ENCODE measurements around the gene C1orf232. TPM values are rescaled to one million over a fixed set of nuclear protein-coding genes. Genes with fewer than 3 reads are reported as not detected.

C1orf232 gene
- total and polyA plus RNA-seq, 2 of the 4 experiments (the other 2 are of a cell fraction): not detected

GRCh38 chr1:26189331-26189730 is 20.6 kb upstream of the C1orf232 start:
- Histone ChIP-seq H2AK9ac (replicated peaks; ENCODE audit: low read depth, low read length, poor library complexity) (no peak overlapping the region), H3K56ac (ENCODE audit: extremely low read depth, insufficient read depth, low read length) (no peak overlapping the region), H2AFZ (replicated peaks; ENCODE audit: low read length, poor library complexity) (no peak overlapping the region), H4K20me1 (ENCODE audit: insufficient read depth, low read length) (no peaks in the 10 kb centered on the region), H2BK20ac (ENCODE audit: low read depth, low read length) (no peak overlapping the region), H3K36me3 (ENCODE audit: control insufficient read depth, insufficient read depth, low read length) (no peaks in the 10 kb centered on the region), H2AK5ac (ENCODE audit: low read depth, low read length) (no peak overlapping the region), H3K27me3 (ENCODE audit: control insufficient read depth, insufficient read depth, low read length) (peaks cover 16% of the 10 kb centered on the region), H4K5ac (ENCODE audit: low read depth, low read length) (no peak overlapping the region), H3K4me2 (ENCODE audit: low read depth, low read length) (no peak overlapping the region), H2BK120ac (ENCODE audit: low read depth, low read length) (no peak overlapping the region), H3K9ac (ENCODE audit: low read depth, low read length) (no peak overlapping the region), H4K8ac (ENCODE audit: low read depth in 2 of 2, low read length in 2 of 2) (no peak overlapping the region), H3K14ac (replicated peaks; ENCODE audit: low read depth, low read length) (no peak overlapping the region), H2BK5ac (ENCODE audit: low read depth, low read length, poor library complexity, severe bottlenecking) (no peak overlapping the region), H3K23ac (ENCODE audit: low read depth, low read length) (no peak overlapping the region), H3K79me1 (ENCODE audit: low read depth in 1 of 2, low read length in 2 of 2) (no peaks in the 10 kb centered on the region), H3K4me1 (ENCODE audit: control insufficient read depth, insufficient read depth, low read length) (no peaks in the 10 kb centered on the region), H3K4me3 (ENCODE audit: insufficient read depth, low read depth, low read length) (no peak overlapping the region), H3K4ac (ENCODE audit: low read depth, low read length) (no peak overlapping the region), H3K9me3 (ENCODE audit: control insufficient read depth, insufficient read depth, low read length) (no peaks in the 10 kb centered on the region), H3K27ac (ENCODE audit: insufficient read depth, low read length) (no peak overlapping the region), H3K18ac (ENCODE audit: low read depth, low read length) (no peak overlapping the region), H3K9me1 (ENCODE audit: insufficient read depth, low read length) (no peaks in the 10 kb centered on the region), H2BK15ac (ENCODE audit: low read depth, low read length) (no peak overlapping the region), H4K91ac (ENCODE audit: insufficient read depth, low read depth, low read length) (no peak overlapping the region)
- DNase-seq (no peak), ATAC-seq (ENCODE audit: low read depth) (no peak)
- ChIA-PET POLR2A (ENCODE audit: unreplicated experiment) (interaction anchor here (0.7 kb wide), 1 partner anchor 22 kb away, joined by 5 read pairs; no protein-coding TSS in a partner anchor), CTCF (interaction anchor here (1.1 kb wide), 1 partner anchor 90 kb away, joined by 3 read pairs; no protein-coding TSS in a partner anchor)
- in situ Hi-C loops (cut with MboI; ENCODE audit: low sequenced_read_pairs) (no loop called here), intact Hi-C loops (cut with micrococcal nuclease) (no loop called here), dilution Hi-C loops (cut with HindIII; ENCODE audit: low sequenced_read_pairs, unreplicated experiment) (no loop called here)
- 83% methylated on average over 3 of the region's 6 CpGs; no CpG with 5 or more reads in 1 of the 2 experiments for WGBS, 2 experiments (ENCODE audit: extremely low coverage in 2 of 2, insufficient read length in 1 of 2)
- no TSS peak for BruUV-seq (replicated peaks)
- TF ChIP-seq ELK1 (IDR thresholded peaks at IDR 0.05; ENCODE audit: borderline replicate concordance, low read depth, low read length) (no peak), RFX5 (IDR thresholded peaks at IDR 0.05; ENCODE audit: low read depth, low read length) (no peak), RAD21 (IDR thresholded peaks at IDR 0.05; ENCODE audit: low read length) (no peak), POLR2A (IDR thresholded peaks at IDR 0.05; ENCODE audit: low read depth, low read length) (no peak), FOS (IDR thresholded peaks at IDR 0.05; ENCODE audit: low read depth, low read length) (no peak), BHLHE40 (IDR thresholded peaks at IDR 0.05; ENCODE audit: low read depth, low read length) (no peak), CEBPB (IDR thresholded peaks at IDR 0.05; ENCODE audit: low read depth, low read length) (no peak), USF2 (IDR thresholded peaks at IDR 0.05; ENCODE audit: low read depth, low read length) (no peak), NFE2L2 (IDR thresholded peaks at IDR 0.05; ENCODE audit: low read depth, low read length) (no peak), SMC3 (IDR thresholded peaks at IDR 0.05; ENCODE audit: low read depth, low read length) (no peak), CTCF (conservative IDR thresholded peaks at IDR 0.05; ENCODE audit: low read depth, low read length) (no peak), MAFK (IDR thresholded peaks at IDR 0.05; ENCODE audit: low read depth, low read length) (no peak), MXI1 (IDR thresholded peaks at IDR 0.05; ENCODE audit: borderline replicate concordance, low read depth, low read length) (no peak), RCOR1 (IDR thresholded peaks at IDR 0.05; ENCODE audit: insufficient replicate concordance, low read length) (no peak), MAZ (IDR thresholded peaks at IDR 0.05; ENCODE audit: borderline replicate concordance, low read depth, low read length) (no peak), CHD1 (IDR thresholded peaks at IDR 0.05; ENCODE audit: low read depth, low read length) (no peak)

All from IMR-90 (cell line).